SIG-M5 treated with dmso at 0.1 percent for 504 hours (cell line): ENCODE measurements around the gene LHFPL4.
"Not testable (repeated sequence)": the region's sequence is repeated elsewhere in the genome, so short reads cannot be mapped to it uniquely, and the experiment has no call there.

Experiments
- DNase-seq: peaks from one replicate; lab custom pipeline; 2025; ENCODE audit not compliant: unreplicated experiment; lab: John Stamatoyannopoulos, UW

The LHFPL4 gene

GRCh38 chr3:9553021-9553947, at the start of gene LHFPL4:
TSS of gene LHFPL4 (minus strand) at chr3:9553822. CDS start at chr3:9552679, 1,143 bp downstream.
- no peak for DNase-seq

GRCh38 chr3:9602620-9603019, 49.0 kb upstream of the LHFPL4 start:
- DNase-seq: no peak

GRCh38 chr3:9601006-9601581, 47.5 kb upstream of the LHFPL4 start:
- DNase-seq: not testable (repeated sequence)

GRCh38 chr3:9600597-9600996, 47.0 kb upstream of the LHFPL4 start:
- DNase-seq: no peak

- DNase-seq: no peak
These were observed 45.3 kb upstream of the LHFPL4 start for GRCh38 chr3:9598783-9599387.

- DNase-seq: no peak
These were observed 42.3 kb upstream of the LHFPL4 start for GRCh38 chr3:9595877-9596276.

GRCh38 chr3:9591781-9592180, 38.2 kb upstream of the LHFPL4 start:
- not testable (repeated sequence) for DNase-seq

GRCh38 chr3:9590282-9590791, 36.7 kb upstream of the LHFPL4 start:
- DNase-seq: no peak

GRCh38 chr3:9583792-9584191, 30.2 kb upstream of the LHFPL4 start:
- no peak for DNase-seq

- no peak for DNase-seq
These were observed 29.7 kb upstream of the LHFPL4 start for GRCh38 chr3:9583371-9583770.

- no peak for DNase-seq
These were observed 28.7 kb upstream of the LHFPL4 start for GRCh38 chr3:9582332-9582731.

GRCh38 chr3:9581742-9582141, 28.1 kb upstream of the LHFPL4 start:
- no peak for DNase-seq

- no peak for DNase-seq
These were observed 15.4 kb upstream of the LHFPL4 start for GRCh38 chr3:9569054-9569453.

GRCh38 chr3:9565316-9565715, 11.7 kb upstream of the LHFPL4 start:
- no peak for DNase-seq

GRCh38 chr3:9563851-9564250, 10.2 kb upstream of the LHFPL4 start:
- no peak for DNase-seq

GRCh38 chr3:9560056-9560455, 6.4 kb upstream of the LHFPL4 start:
- DNase-seq: not testable (repeated sequence)

GRCh38 chr3:9553948-9554513, 409 bp upstream of the LHFPL4 start:
- no peak for DNase-seq

- DNase-seq: no peak
These were observed 1.2 kb downstream of the LHFPL4 start for GRCh38 chr3:9552252-9552999.

- DNase-seq: no peak
These were observed 2.6 kb downstream of the LHFPL4 start for GRCh38 chr3:9550999-9551398.

GRCh38 chr3:9549600-9549999, 4.0 kb downstream of the LHFPL4 start:
- DNase-seq: no peak

- no peak for DNase-seq
These were observed 4.6 kb downstream of the LHFPL4 start for GRCh38 chr3:9548991-9549390.
